Hindlimb muscle (tissue), 1 donor: ENCODE data around the gene VEGFB. TPM values are rescaled to one million over a fixed set of nuclear protein-coding genes. Genes with fewer than 3 reads are reported as not detected.

Source experiments
- DNase-seq: peaks from one replicate; pipeline ENCODE4 v3.0.0-alpha.2; 2013
- polyA plus RNA-seq: library from polyadenylated mRNA; unstranded; fragments of 120-200 nt; gene quantifications from one replicate; pipeline ENCODE4 v1.2.1, GENCODE V29; 2013; ENCODE audit not compliant: insufficient read length

VEGFB gene
- polyA plus RNA-seq, 1 donor, result 101 TPM

DNA sequence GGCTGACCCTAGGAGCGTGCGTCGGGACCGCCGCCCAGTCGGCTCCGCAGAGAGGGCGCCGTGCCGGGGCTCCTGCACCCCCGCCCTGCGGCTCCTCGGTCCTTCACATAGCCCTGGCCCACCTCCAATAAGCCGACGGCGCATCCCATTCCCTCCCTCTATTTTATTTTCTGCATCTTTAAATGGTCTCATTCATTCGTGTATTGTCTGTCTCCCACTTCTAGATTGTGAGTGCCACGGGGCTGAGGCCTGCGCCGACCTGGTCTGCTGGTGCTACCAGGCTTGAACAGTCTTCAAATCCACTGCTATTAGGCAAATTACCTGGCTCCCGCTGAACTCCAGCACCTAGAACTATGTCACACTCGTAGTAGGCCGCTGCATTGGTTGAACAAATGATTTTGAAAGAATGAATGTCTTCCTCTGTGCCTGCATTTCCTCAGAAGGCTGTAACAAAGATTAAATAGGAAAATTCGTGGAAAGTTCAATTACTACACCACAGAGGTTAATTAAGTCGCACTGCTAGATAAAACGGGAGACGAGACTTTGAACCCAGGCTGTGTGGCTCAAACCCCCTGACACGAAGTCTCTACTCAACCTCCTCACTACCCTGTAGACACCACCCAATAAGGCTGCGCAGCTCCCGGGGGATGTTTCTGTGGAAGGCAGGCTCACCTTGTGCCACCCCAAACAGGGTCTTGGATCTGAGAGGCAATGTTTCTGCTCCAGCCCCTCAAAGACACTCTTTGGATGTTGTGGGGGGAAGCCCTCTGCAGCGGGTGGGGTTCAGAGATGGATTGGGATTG lies 13.5 kb downstream of the VEGFB start:
- no peak for DNase-seq

DNA sequence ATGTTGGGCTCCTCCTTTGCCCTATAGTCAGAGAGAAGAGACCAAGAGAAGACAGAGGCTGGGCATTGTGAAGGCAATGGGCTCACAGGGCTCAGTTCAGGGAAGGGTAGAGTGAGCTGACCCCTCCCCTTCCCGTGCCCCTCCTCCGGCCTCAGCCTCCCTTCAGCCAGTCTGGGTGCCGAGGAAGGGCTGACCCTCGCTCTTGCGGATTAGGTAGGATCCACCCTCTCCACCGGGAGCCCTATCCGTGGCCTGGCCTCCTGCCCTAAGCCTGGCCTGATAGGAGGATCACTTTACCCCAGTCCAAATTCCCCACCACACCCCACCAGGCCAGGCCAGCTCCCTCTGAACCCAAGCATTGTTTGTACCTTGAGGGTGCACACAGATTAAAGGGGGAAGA lies 14.2 kb downstream of the VEGFB start:
- DNase-seq, result no peak

DNA sequence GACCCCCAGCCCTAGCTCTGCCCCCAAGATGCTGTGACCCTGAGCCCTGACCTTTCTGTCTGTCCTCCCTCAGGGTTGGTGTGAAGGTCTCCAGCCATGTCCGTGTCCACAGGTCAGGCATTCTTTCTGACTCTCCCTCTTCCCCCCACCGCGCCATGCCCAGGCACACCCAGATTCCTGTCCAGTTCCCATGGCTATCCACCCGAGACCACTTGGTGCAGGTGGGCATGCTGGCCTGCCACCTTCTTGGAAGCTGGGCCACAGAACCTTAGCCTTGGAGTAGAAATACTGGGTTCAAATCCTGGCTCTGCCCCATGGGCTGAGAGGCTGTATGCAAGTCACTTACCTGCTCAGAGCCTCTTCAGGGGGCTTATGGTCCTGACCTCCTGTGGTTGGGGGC lies 14.7 kb downstream of the VEGFB start:
- DNase-seq, result no peak

DNA sequence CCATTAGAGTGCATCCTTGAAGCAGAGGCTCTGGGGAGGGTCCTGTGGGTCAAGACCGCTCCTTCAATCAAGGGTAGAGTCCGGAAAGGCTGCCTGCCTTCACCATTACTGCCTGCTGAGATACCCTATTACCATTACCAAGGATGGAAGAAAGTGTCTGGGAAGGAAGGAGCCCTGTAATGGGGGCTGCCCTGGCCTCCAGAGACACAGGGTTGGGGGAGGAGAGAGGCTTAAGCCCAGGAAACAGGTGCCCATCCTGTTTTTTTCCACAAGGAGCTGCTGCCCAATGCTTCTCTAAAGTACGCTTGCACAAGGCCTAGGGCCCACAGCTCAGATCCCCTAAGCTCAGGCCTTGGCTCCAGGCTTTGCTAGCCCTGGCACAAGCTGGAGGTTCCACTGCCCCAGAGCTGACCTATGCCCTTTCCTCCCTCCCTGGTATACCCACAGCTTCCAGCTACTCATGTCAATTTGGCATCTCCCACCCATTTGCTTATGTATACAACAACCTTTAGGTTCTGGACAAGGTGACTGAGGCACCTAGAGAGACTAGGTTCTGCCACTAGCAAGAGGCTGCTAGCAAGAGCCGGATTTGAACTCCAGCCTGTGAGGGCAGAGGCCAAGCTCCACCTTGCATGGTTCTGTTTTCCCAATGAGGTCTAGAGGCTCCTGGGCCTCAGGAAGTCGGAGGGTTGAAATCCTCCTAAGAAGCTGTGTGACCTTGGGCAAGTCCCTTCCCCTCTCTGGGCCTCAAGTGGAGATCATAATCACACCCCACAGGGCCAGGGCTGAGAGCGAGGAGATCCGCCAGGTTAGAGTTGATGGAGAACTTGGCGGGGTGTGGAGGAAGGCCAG lies 15.4 kb downstream of the VEGFB start:
- DNase-seq, result no peak

DNA sequence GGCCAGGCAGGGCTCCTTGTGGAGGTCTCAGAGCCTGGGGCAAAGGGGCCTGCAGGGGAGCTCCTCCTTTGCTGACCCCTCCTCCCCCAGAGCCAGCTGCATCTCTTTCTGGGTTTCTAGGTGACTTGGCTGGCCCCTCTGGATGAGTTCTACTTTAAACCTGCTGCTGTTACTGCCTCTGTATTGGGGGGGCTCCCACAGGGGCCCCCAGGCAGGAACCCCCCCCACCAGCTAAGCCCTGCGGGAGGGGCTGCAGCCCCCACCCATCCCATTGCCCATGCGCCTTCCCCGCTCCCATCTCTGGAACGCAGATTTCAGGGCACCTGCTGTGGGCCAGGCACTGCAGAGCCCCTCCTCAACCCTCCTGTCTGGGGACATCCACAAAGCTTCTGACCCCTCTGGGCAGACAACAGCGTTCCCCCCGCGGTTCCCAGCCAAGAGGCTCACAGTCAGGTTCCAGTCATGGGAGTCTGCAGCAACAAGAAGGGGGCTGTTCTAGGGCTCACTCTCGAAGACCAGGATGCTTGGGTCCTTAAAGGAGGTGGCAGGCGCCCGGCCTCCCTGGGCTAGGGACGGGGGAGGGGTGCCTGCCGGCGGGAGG lies 16.1 kb downstream of the VEGFB start:
- DNase-seq, result no peak

DNA sequence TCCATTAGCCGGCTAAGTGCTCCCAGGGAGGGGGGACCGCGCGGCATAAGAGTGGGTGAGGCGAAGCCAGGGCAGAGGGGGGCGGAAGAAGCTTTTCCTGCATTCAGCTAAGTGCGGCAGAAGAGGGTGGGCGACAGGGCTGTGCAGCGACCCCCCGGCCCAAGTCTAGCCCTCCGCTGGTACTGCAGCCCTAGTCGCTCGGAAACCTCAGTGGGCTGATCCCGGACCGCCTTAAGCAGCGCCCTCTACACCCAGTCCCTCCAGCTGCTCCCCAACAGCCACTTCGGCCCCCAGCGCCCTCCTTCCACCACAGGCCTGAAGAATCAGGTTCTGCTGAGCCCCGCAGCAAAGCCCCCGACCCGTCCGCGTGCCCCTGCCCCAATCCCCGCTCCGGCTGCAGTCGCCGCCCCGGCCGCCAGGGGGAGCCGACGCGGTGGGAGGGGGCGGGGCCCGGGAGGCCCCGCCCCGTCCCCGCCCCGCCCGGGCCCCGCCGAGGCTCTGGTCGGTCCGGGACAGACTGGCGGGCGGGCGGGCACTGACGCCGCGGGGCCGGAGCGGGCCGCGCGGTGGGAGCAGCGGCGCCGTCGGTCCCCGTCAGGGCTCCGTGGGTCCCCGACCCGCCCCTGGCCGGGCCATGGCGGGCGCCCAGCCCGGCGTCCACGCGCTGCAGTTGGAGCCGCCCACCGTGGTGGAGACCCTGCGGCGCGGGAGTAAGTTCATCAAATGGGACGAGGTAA lies 16.8 kb downstream of the VEGFB start, which contains the start of gene PLCB3:
TSS of gene PLCB3 (plus strand) at position 515 of the 737 bp plus-strand sequence. CDS start at position 635, 120 bp downstream.
- no peak for DNase-seq

DNA sequence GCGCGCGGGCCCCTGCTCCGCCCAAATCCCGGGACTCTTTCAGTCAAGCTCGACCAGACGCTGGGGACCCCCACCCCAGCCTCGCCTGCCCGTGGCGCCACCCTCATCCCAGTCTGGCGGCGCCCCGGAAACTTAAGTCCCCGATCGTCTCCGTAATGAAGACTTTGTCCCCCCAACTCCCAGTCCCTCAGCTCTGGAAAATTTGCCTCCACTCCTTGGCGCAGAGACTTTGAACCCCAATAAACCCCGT lies 17.3 kb downstream of the VEGFB start:
- DNase-seq, result no peak

DNA sequence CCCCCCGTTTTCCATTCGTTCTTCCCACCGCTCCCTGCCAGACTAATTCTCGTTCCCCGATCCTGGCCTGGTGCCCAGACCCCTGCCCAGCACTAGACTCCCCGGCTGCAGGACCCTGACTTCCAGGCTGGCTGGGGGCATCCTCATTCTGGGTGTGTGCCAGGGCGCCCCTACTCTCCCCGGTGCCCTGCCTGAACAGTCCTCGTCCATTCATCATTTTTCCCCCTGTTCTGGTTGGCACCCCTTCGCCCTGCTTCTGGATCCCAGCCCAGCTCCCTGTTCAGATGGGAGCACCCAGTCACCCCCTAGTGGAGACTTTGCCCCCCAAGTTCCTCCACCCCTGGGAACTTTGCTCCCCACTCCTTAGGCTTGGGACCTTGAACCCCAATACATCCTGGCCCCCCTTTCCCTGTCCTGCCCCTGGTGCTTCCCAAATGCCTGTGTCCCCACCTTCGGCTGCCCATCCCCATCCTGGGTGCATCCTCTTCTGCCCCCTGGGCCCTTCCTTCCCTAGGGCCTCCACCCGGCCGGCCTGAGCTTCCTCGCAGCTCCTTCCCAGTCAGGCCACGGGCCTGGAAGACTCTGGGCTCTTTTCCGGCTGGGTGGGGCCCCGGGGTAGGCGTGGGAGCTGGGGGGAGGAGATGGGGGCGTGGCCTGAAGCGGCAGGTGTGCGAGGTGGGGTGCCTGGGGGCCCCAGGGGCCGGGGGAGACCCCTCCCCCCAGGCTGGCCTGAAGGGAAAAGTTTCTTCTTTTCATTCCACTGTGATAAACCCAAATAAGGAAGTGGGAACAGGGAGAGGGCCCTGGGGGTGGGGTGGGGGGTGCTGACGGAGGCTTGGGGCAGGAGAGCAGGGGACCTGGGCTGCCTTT lies 17.9 kb downstream of the VEGFB start:
- no peak for DNase-seq

DNA sequence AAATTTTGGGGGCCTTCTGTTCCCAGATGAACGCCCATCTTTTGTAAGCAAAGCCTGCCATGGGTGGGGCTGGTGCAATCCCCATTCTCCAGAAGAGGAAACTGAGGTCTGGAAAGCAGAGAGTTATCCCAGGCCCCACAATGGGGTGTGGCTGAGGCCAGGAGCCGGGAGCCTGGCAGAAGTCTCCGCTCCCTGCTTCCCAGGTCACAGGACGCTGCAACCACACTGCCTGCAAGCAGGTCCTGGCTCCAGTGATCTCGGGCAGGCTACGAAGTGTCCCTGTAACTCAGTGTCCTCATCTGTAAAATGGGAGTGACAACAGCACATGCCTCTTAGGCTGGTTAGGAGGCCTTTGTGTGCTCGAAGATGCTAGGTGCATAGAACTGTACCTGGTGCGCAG lies 18.7 kb downstream of the VEGFB start:
- no peak for DNase-seq

DNA sequence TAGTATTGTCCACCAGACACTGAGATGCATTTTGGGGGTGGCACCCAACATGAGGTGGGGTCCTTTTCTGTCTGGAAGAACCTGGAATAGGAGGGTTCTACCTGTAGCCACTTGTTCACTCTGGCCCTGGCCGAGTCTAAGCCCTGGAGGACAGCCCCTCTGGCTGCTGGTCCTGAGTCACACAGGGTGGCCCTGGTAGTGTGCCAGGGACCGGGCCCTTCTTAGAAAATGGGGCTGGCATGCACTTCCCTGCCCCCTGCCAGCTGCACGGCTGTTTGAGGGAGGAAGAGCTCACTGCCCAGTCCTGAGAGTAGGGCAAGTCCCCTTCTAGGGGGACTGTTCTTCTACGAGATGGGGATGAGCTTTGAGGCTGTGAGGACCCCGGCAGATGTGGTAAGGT lies 19.1 kb downstream of the VEGFB start:
- no peak for DNase-seq

DNA sequence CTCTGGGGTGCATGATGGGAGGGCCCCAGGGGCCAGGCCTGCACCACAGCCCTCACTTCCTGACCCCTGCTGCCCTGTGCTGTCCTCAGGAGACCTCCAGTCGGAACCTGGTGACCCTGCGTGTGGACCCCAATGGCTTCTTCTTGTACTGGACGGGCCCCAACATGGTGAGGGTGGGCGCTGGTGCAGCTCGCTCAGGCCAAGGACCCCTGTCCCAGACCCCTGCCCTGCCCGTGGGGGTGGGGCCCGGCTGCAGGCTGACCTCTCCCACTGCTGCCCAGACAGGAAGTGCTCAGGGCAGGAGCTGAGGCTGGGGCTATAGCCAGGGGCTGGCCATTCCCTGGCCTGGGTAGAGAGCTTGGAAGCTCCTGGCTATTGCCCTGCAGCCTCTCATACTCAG lies 19.9 kb downstream of the VEGFB start:
- DNase-seq, result no peak

DNA sequence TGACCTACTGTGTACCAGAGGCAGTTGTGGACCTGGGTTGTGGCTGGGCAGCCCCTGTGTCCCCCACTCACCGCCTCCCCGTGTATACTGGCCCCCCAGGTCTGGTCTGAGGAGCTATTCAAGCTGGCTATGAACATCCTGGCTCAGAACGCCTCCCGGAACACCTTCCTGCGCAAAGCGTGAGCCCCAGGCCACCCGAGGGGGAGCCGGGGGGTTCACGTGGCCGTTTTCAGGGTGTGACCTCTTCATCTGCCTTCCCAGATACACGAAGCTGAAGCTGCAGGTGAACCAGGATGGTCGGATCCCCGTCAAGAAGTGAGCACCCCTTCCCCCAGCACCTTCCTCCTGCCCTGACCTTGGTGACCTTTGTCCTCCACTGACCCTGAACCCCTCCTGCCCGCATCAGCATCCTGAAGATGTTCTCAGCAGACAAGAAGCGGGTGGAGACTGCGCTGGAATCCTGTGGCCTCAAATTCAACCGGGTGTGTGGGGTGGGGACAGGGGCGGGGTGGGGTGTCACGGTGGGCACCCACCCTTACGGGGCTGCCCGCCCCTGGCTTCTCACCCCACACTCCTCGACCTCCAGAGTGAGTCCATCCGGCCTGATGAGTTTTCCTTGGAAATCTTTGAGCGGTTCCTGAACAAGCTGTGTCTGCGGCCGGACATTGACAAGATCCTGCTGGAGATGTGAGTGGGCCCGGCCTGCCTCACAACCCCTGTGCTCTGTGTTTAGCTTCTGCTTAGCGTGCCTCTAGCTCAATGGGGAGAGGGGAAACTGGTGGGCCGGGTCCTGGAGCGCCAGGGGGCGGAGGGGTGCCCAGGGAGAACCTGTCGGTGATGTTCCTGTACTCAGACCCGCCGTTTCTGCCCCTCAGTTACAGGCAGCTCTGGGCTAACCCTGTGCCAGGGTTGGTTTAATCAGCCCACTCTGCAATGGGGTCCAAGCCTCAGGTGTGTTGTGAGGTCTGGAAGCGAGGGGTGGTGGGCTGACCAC lies 21.0 kb downstream of the VEGFB start:
- no peak for DNase-seq

DNA sequence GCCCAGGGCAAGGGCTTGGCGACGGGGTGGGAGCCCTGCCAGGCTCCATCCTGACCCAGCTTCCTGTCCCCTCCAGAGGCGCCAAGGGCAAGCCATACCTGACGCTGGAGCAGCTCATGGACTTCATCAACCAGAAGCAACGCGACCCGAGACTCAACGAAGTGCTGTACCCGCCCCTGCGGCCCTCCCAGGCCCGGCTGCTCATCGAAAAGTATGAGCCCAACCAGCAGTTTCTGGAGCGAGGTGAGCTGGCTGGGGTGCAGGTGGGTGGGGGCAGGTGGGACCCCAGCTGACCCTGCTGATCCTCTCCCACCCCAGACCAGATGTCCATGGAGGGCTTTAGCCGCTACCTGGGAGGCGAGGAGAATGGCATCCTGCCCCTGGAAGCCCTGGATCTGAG lies 21.9 kb downstream of the VEGFB start:
- DNase-seq, result no peak

DNA sequence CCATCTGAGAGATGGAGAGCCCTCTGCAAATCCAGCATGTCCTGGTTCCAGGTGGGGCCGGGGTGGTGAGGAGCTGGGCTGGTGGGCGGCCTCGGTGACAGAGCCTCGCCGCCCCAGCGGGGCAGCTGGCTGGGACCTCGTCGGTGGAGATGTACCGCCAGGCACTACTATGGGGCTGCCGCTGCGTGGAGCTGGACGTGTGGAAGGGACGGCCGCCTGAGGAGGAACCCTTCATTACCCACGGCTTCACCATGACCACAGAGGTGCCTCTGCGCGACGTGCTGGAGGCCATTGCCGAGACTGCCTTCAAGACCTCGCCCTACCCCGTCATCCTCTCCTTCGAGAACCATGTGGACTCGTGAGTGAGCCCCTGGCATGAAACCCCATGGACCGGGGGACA lies 24.0 kb downstream of the VEGFB start:
- no peak for DNase-seq

DNA sequence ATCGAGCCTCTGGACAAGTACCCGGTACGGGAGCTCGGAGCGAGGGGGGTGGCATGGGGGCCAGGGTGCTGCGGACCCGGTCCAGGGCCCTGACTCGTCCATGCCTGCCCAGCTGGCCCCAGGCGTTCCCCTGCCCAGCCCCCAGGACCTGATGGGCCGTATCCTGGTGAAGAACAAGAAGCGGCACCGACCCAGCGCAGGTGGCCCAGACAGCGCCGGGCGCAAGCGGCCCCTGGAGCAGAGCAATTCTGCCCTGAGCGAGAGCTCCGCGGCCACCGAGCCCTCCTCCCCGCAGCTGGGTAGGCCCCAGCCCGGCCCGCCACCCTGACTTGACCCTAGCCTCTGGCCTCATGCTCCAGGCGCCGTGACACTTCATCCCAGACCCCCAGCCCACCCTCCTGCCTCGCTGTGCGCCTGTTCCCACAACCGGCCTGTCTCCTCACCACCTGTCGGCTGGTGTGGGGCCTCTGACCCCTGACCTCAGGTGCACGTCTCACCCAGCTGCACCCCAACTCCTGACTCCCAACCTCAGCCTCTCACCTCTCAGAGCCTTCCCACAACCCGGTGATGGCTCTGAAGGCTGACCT lies 24.7 kb downstream of the VEGFB start:
- DNase-seq, result no peak

DNA sequence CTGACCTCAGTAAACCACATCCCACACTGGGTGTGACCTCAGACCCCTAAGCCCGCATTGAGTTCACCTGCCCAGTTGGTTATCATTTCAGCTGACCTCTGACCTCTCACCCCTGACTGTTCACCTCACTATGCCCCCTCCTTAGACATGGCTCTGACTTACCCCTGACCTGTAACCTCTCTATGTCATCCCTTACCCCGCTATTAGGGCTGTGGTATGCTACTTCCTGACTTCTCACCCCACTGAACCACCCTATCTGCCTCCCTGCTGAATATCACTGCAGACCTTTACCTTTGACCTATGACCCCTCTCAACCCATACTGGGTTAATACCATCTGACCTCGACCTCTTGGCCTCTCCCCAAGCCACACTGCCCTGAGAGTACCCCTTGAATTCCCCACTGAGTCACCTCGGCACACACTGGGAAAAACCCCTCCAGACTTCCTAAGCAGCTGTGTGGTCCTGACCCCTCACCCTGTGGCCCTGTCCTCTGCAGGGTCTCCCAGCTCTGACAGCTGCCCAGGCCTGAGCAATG lies 25.2 kb downstream of the VEGFB start:
- no peak for DNase-seq

DNA sequence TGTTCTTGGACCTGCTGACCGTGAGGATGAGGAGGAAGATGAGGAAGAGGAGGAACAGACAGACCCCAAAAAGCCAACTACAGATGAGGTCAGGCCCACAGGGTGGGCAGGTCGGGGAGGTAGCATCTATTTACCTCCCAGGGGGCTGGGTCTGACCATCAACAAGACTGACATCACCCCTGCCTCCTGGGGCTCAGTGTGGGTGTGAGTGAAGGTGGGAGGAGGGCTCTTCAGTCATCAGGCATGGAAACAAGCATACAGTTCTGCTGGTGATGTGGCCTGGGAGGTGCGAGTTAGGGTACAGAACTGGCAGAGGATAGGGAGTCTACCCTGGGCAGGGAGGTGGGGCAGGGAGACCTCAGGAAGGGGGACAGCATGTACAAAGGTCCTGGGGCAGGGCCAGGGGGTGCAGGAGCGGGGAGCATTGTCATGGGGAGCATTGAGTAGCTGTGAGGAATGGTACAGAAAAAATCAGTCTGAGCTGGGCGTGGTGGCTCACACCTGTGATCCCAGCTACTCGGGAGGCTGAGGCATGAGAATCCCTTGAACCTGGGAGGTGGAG lies 25.8 kb downstream of the VEGFB start:
- DNase-seq, result no peak

DNA sequence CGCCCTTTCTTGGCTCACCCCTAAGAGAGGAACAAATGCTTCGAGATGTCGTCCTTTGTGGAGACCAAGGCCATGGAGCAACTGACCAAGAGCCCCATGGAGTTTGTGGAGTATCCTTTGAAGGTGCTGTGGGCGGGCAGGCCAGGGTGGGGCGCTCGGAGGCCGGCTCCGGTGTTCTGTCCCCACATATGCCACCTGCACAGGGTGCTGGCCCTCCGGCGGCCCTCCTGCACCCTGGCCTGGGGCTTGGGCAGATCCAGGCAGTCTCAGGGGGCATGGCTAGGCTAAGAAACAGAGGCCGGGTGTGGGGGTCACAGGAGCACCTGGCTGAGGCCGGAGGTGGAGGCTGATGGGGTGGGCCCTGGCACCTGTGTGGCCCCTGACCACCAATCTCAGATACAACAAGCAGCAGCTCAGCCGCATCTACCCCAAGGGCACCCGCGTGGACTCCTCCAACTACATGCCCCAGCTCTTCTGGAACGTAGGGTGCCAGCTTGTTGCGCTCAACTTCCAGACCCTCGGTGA lies 27.2 kb downstream of the VEGFB start:
- no peak for DNase-seq

DNA sequence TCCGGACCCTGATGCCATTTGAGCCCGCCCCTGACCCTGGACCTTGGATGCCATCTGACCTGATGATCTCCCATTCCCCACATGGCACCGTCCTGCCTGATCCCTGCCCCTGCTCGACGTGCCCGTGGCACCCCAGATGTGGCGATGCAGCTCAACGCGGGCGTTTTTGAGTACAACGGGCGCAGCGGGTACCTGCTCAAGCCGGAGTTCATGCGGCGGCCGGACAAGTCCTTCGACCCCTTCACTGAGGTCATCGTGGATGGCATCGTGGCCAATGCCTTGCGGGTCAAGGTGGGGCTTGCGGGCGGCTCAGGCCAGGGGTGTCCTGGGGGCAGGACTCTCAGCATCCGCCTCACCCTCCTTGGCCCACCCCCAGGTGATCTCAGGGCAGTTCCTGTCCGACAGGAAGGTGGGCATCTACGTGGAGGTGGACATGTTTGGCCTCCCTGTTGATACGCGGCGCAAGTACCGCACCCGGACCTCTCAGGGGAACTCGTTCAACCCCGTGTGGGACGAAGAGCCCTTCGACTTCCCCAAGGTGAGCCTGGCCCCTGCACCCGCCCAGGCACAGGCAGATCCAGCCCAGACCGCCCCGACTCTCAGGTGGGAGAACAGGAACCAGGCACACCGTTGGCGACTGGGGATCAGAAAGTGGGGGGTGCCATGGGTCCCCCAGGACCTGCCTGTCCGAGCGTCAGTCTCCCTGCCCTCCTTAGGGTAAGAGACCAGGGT lies 28.1 kb downstream of the VEGFB start:
- no peak for DNase-seq
